GM21717 (cell line): Measurements from ENCODE around the gene PLXNA1.

Source experiments
- ATAC-seq: cut with Tn5 transposase; IDR thresholded peaks from one replicate; pipeline ENCODE4 v1.9.1; 2021; ENCODE audit warnings: mild to moderate bottlenecking, moderate library complexity; ENCODE audit not compliant: unreplicated experiment

The PLXNA1 gene

GRCh38 chr3:126965526-126966080, 17.3 kb upstream of the PLXNA1 start:
- ATAC-seq, result no peak

GRCh38 chr3:126967386-126967785, 15.5 kb upstream of the PLXNA1 start:
- no peak for ATAC-seq

GRCh38 chr3:126968391-126969390, 14.2 kb upstream of the PLXNA1 start:
- no peak for ATAC-seq

- no peak for ATAC-seq
Measured at GRCh38 chr3:126969586-126969985, 13.3 kb upstream of the PLXNA1 start.

GRCh38 chr3:126970101-126970500, 12.8 kb upstream of the PLXNA1 start:
- no peak for ATAC-seq

- ATAC-seq, result no peak
Measured at GRCh38 chr3:126970921-126971320, 12.0 kb upstream of the PLXNA1 start.

GRCh38 chr3:126971891-126972351, 11.0 kb upstream of the PLXNA1 start:
- ATAC-seq, result no peak

- ATAC-seq, result no peak
Measured at GRCh38 chr3:126972866-126973265, 10.0 kb upstream of the PLXNA1 start.

GRCh38 chr3:126973814-126974213, 9.1 kb upstream of the PLXNA1 start:
- no peak for ATAC-seq

- ATAC-seq, result no peak
Measured at GRCh38 chr3:126974756-126975155, 8.2 kb upstream of the PLXNA1 start.

GRCh38 chr3:126976906-126977305, 6.0 kb upstream of the PLXNA1 start:
- ATAC-seq, result no peak

- ATAC-seq, result no peak
Measured at GRCh38 chr3:126977821-126978220, 5.1 kb upstream of the PLXNA1 start.

GRCh38 chr3:126978291-126978690, 4.6 kb upstream of the PLXNA1 start:
- no peak for ATAC-seq

- ATAC-seq, result no peak
Measured at GRCh38 chr3:126979046-126979628, 3.8 kb upstream of the PLXNA1 start.

GRCh38 chr3:126980266-126980811, 2.6 kb upstream of the PLXNA1 start:
- no peak for ATAC-seq

GRCh38 chr3:126982126-126982470, 817 bp upstream of the PLXNA1 start:
- peak; percentile 43 for ATAC-seq

- no peak for ATAC-seq
Measured at GRCh38 chr3:126983276-126983652, 349 bp downstream of the PLXNA1 start.

- ATAC-seq, result no peak
Measured at GRCh38 chr3:126983653-126984390, 907 bp downstream of the PLXNA1 start.

- ATAC-seq, result no peak
Measured at GRCh38 chr3:126984391-126985131, 1.6 kb downstream of the PLXNA1 start.
